Activated naive CD4-positive, alpha-beta T cell treated with anti-CD3 and anti-CD28 coated beads, Interleukin-2, amount 50 U/mL, for 72 hours (primary cell): ENCODE data around the gene TPO. TPM values are rescaled to one million over a fixed set of nuclear protein-coding genes. Genes with fewer than 3 reads are reported as not detected.

Experiments
- ATAC-seq, 2 donors: fragments of 150-1000 bp; cut with Tn5 transposase; 2 replicates each; pipeline ENCODE4 v1.10.0; 2021; ENCODE audit warnings: mild to moderate bottlenecking in 2 of 2, moderate library complexity in 2 of 2
- DNase-seq, 2 donors: peaks; one replicate each; pipeline ENCODE4 v3.0.0; 2021 to 2022; ENCODE audit warnings: low spot score in 2 of 2
- H3K27ac Mint-ChIP-seq, 2 donors: one replicate each; pipeline ENCODE4 v1.8.0; 2022; ENCODE audit warnings: mild to moderate bottlenecking in 2 of 2, mixed read lengths in 2 of 2
- H3K36me3 Mint-ChIP-seq, 2 donors: one replicate each; pipeline ENCODE4 v1.8.0; 2022; ENCODE audit warnings: mixed read lengths in 2 of 2
- H3K9me3 Mint-ChIP-seq, 2 donors: one replicate each; pipeline ENCODE4 v1.8.0; 2022; ENCODE audit warnings: mixed read lengths in 2 of 2
- total RNA-seq, 2 donors: library from RNA; stranded (reverse); gene quantifications; one replicate each; pipeline ENCODE4 v1.2.3, GENCODE V29; 2022

TPO gene
- total RNA-seq, 2 donors from 2014 or later: not detected

DNA sequence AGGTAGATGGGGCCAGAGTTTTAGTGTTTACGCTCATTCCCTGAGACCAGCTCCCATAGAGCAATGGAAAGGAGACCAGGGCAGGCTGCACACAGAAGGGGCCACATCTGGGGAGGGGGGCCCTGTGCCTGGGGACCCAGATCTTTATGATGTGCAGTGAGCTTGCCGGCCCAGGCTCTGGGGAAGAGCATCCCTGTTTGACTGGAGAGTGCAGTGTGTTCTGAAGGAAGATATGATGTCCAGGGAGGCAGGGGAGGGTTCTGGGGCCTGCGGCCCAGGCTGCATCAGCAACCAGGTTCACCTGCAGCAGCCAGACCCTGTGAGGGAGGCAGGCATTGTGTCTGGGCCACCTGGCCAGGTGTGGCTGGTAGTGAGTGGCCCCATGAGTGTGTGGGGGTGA lies 13.8 kb downstream of the TPO start:
- Mint-ChIP-seq H3K27ac (no peak overlapping the region), H3K36me3 (no peaks in the 10 kb centered on the region), H3K9me3 (no peaks in the 10 kb centered on the region)
- ATAC-seq: no peak
- DNase-seq: no peak

DNA sequence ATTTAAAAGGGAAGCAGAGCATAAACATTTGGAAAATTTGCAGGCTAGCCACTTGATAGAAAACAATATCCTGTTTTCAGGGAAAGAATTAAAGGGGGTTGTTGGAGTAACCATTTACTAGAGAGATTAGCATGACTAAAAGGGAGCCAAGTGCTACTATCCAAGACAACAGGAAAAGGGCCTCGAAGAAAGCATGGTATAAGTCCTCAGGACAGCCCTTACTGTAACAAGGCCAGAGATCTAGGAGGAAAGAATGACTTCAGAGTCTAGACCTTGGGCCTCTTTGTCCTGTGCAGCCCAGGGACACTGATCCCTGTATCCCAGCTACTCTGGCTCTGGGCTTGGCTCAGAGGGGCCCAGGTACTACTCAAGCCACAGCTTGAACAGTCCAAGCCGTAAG lies 16.6 kb downstream of the TPO start:
- ATAC-seq (no peak), DNase-seq (no peak)
- Mint-ChIP-seq H3K27ac (no peak overlapping the region), H3K36me3 (no peaks in the 10 kb centered on the region), H3K9me3 (no peaks in the 10 kb centered on the region)

DNA sequence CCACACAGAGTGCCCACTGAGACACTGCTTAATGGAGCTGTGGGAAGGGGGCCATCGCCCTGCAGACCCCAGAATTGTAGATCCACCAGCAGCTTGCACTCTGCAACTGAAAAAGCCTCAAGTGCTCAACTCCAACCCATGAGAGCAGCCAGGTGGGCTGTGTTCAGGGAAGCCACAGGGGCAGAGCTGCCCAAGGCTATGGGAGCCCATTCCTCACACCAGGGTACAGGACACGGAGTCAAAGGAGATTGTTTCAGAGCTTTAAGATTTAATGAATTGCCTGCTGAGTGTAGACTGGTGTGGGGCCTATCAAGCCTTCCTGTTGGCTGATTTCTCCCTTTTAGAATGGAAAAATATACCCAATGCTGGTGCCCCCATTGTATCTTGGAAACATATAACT lies 17.2 kb downstream of the TPO start:
- Mint-ChIP-seq H3K9me3 (no peaks in the 10 kb centered on the region), H3K36me3 (no peaks in the 10 kb centered on the region), H3K27ac (no peak overlapping the region)
- ATAC-seq (no peak), DNase-seq (no peak)

DNA sequence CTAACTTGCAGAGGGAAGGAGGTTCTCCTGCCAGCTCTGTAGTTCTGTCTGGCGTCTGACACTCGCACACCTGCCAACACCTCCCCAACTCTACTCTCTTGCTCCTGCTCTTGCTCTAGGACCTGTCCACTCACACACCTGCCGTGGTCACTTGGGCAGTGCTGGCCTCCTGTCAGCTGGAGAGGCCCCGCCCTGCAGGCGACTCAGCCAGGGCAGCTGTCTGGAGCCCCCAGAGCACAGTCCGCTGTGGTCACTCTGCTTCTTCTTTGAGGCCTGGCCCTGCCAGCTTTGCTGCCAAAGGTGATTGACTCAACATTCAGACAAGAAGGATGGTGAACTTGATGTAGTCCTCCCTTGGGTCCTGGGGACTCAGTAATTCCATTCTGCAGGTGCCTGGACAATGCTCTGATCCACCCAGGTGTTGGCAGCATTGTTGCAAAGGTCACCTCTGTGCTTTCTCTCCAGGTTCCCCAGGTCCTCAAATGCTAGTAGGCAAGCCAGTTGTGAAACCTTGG lies 18.7 kb downstream of the TPO start:
- DNase-seq: no peak
- Mint-ChIP-seq H3K27ac (peak overlapping the region in 1 of 2 donors; percentile 7), H3K36me3 (no peaks in the 10 kb centered on the region), H3K9me3 (no peaks in the 10 kb centered on the region)
- no peak for ATAC-seq

DNA sequence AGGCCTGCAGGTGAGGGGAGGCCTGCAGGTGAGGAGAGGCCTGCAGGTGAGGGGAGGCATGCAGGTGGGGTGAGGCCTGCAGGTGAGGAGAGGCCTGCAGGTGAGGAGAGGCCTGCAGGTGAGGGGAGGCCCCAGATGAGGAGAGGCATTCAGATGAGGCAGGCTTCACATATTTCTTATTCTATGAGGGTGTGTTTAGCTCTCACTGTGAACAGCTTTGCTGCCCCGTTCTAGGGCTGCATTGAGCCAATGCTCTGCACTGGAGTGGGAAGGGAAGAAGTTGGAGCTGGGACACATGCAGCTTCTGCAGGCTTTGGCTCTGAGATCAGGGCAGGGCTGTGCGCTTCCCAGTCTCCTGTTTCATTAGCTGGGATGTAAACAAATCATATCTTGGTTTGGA lies 19.5 kb downstream of the TPO start:
- Mint-ChIP-seq H3K9me3 (no peaks in the 10 kb centered on the region), H3K36me3 (no peaks in the 10 kb centered on the region), H3K27ac (no peak overlapping the region)
- ATAC-seq: no peak
- DNase-seq: no peak

DNA sequence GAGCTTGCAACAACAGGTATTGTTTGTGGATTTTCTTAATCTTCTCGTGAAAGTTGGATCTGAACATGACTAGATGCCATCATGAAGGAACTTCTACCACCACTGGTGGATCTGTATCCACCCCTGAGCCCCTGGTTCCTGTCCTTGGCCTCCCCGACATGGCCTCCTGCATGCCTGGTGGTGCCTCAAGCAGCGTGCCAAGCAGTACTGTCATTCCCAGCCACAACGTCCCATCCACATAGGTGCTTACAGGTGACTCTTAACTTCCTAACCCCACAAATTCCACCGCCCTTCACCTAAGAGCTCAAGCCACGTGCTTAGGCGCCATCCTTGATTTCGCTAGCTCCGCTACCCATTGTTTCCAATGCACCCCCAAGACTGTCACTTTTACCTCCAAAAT lies 23.1 kb downstream of the TPO start:
- no peaks in the 10 kb centered on the region for H3K9me3 Mint-ChIP-seq
- DNase-seq: no peak
- ATAC-seq: no peak
- H3K36me3 Mint-ChIP-seq: no peaks in the 10 kb centered on the region
- H3K27ac Mint-ChIP-seq: no peak overlapping the region

DNA sequence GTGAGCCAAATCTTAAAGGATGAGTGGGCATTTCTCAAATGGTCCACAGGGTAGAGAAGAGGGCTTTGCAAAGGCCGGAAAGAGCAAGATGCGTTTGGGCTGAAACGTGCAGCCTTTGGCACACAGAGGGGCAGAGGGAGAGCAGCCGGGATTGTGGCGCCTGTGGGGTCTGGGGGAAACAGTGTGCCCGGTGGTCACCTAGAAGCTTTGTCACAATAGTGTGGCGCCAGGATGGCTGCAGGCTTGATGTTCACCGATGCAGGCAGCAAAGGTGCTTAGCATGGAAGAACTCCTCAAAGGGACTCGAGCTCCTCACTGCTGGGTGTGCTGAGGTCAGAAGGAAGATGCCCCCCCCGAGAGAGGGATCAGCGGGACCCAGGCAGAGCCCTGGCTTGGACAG lies 23.8 kb downstream of the TPO start:
- Mint-ChIP-seq H3K27ac (peak overlapping the region in 1 of 2 donors; percentile 41), H3K9me3 (peaks cover 3 to 5% of the 10 kb centered on the region in 2 donors), H3K36me3 (no peaks in the 10 kb centered on the region)
- no peak for DNase-seq
- ATAC-seq: no peak

DNA sequence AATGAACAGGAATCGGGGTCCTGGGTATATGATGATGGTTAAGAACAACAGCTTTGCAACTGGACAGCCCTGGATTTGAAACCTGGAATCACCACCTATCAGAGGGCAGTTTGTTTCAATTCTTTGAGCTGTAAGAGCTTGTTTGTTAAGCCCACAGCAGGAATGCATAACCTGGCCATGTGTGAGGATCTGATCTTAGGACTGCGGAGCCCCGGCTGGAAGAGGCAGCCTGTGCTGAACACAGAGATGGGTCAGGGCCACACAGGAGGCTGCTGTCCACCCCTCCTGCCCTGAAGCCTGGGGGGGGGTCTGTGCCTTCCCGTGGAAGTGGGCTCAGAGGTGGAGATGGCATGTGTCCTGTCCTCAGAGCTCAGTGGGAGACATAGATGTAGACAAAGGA lies 24.3 kb downstream of the TPO start:
- no peak for DNase-seq
- H3K27ac Mint-ChIP-seq: no peak overlapping the region
- H3K36me3 Mint-ChIP-seq: no peaks in the 10 kb centered on the region
- ATAC-seq: no peak
- H3K9me3 Mint-ChIP-seq: peaks cover 4 to 6% of the 10 kb centered on the region in 2 donors

DNA sequence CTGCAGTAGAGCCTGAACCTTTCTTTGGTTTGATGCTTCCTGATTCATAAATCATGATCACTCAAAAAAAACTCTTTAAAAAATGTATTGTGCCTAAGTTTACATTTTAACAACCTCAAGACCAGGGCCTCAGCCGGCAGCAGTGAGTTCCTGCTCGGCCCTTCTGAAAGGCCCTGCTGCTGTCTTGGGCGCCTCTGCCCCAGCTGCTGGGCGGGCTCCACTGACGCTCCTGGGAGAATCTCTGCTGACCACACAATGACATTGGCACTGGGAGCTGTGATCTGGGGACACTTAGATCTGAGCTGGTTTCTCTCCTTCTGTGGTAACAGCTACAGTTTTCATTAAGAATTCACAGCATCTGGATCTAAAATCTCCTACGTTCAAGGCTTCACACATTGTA lies 25.7 kb downstream of the TPO start:
- Mint-ChIP-seq H3K27ac (no peak overlapping the region), H3K36me3 (peaks cover 0 to 4% of the 10 kb centered on the region in 2 donors), H3K9me3 (peaks cover 4 to 6% of the 10 kb centered on the region in 2 donors)
- no peak for ATAC-seq
- no peak for DNase-seq

DNA sequence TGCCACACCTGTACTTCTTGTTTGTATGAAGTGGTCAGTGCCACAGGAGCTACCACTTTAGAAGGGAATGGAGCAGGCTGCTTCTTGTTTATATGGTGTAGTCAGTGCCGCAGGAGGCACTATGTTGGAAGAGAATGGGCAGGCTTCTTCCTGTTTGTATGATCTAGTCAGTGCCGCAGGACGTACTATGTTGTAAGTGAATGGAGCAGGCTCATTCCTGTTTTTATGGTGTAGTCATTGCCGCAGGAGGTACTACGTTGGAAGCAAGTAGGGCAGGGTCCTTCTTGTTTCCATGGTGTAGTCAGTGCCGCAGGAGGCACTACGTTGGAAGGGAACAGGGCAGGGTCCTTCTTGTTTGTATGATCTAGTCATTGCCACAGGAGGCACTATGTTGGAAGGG lies 27.3 kb downstream of the TPO start:
- peak overlapping the region in 1 of 2 donors; percentile 46 for H3K27ac Mint-ChIP-seq
- ATAC-seq: no peak

DNA sequence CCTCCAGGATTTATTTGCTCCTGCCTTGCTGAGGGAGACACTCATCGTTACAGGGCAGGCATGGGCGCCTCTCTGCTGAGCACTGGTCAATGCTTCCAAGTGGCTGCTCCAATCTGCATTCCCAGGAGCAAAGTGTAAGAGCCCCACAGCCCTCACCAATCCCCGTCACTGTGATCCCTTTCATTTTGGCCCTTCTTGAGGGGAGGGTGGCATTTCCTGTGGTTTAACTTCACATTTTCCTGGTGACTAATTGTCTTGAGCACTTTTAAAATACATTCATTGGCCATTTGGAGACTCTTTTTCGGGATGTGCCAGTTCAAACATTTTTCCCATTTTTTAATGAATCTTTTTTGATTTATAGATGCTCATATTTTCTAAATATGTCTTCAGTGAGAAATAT lies 33.0 kb downstream of the TPO start:
- Mint-ChIP-seq H3K27ac (no peak overlapping the region), H3K36me3 (peaks cover 0 to 4% of the 10 kb centered on the region in 2 donors), H3K9me3 (peaks cover 4 to 6% of the 10 kb centered on the region in 2 donors)
- no peak for DNase-seq
- no peak for ATAC-seq

More for the DNA sequence above, 27.3 kb downstream of the TPO start:
- H3K9me3 Mint-ChIP-seq: peaks cover 4 to 6% of the 10 kb centered on the region in 2 donors
- no peak for DNase-seq
- peaks cover 0 to 4% of the 10 kb centered on the region in 2 donors for H3K36me3 Mint-ChIP-seq

DNA sequence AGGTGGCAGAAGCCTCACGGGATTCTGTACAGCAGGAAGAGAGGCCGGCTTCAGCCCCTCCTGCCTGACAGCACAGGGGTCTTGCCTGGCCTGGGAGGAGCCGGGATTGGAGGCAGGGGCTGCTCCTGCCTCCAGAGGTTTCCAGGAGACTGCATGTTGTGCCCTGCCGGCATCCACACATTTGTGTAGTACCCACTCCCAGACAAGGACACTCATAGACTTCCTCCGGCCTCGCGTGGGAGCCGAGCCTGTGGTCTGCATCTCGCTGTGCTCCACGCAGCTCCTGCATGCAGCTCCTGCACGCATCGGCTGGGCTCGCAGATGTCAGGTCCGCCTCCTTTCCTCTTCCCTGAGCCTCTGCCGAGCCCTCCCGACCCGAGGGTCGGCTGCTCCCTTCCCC lies 34.7 kb downstream of the TPO start:
- peak overlapping the region in 1 of 2 donors; percentile 82 for H3K27ac Mint-ChIP-seq
- no peaks in the 10 kb centered on the region for H3K9me3 Mint-ChIP-seq
- ATAC-seq: no peak

DNA sequence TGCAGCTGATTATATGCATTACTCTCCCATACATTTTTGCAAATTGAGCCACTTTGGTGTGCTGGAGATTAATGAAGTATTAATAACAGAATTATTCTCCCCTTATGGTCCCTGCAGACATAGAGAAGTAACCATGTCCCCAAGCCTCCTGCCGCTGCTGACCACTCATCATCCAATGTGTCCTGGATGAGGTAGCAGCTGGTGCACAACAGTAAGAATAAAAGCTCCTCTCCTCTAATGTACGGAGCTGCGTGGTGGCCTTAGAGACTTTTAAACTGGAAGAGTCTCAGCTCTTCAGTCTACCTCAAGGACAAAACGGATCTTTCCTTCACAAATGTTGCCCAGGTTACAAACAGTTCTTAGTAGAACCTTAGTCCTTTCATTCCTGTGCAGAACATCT lies 37.7 kb downstream of the TPO start:
- DNase-seq (no peak), ATAC-seq (no peak)
- no peak overlapping the region for H3K27ac Mint-ChIP-seq
- no peaks in the 10 kb centered on the region for H3K36me3 Mint-ChIP-seq
- H3K9me3 Mint-ChIP-seq: no peaks in the 10 kb centered on the region

More for the DNA sequence above, 34.7 kb downstream of the TPO start:
- DNase-seq: no peak
- peaks cover 0 to 4% of the 10 kb centered on the region in 2 donors for H3K36me3 Mint-ChIP-seq

DNA sequence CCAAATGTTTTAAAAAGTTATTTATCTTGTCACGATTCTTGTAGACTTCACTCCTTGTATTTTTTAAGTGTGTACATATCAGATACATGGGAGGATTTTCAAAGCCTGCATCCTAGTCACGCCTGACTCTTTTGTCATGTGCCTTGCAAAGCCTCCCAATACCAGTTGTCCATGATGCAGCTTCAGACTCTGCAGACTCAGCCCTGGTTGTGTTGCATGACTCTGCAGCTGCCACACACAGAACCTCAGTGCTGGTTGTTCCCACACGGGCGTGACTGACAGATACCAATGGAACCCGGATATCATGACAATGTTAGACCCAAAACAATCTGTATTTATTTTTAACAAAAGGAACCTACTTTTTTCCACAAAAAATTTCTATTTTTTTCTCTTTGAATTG lies 38.2 kb downstream of the TPO start:
- no peaks in the 10 kb centered on the region for H3K36me3 Mint-ChIP-seq
- DNase-seq (no peak), ATAC-seq (no peak)
- no peak overlapping the region for H3K27ac Mint-ChIP-seq
- no peaks in the 10 kb centered on the region for H3K9me3 Mint-ChIP-seq

DNA sequence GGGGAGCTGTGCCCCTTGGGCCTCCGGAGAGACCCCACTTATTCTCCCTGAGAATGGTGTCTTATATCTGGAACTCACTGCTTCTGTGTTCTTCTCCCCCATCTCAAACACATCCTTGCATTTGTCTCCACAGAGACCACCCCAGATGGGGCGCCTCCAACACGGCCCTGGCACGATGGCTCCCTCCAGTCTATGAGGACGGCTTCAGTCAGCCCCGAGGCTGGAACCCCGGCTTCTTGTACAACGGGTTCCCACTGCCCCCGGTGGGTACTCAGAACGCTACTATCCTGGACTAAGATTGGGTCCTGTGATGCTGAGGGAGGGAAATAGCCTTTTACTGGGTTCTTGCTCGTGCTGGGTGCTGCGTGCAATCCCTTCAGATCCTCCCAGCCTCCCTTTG lies 40.3 kb downstream of the TPO start:
- no peak for DNase-seq
- ATAC-seq: no peak
- H3K27ac Mint-ChIP-seq: no peak overlapping the region
- no peaks in the 10 kb centered on the region for H3K36me3 Mint-ChIP-seq
- no peaks in the 10 kb centered on the region for H3K9me3 Mint-ChIP-seq

DNA sequence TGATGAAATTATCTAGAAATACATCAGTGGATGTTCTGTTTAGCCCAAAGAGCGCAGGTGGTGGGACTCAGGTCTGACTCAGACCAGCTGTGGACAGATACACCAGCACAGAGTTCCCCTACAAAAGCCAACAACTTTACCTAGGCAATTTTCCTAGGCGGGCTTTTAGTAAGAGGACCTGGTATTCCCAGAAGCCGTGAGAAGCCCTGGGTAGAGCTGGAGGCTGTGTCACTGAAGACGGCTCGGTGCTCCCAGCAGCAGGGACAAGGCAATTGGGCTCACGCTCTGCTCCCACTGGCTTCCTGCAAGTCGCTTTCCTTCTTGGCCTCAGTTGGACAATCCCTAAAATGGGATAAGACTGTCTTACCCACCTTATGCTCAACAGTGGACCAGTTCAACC lies 41.1 kb downstream of the TPO start:
- no peak overlapping the region for H3K27ac Mint-ChIP-seq
- H3K9me3 Mint-ChIP-seq: no peaks in the 10 kb centered on the region

DNA sequence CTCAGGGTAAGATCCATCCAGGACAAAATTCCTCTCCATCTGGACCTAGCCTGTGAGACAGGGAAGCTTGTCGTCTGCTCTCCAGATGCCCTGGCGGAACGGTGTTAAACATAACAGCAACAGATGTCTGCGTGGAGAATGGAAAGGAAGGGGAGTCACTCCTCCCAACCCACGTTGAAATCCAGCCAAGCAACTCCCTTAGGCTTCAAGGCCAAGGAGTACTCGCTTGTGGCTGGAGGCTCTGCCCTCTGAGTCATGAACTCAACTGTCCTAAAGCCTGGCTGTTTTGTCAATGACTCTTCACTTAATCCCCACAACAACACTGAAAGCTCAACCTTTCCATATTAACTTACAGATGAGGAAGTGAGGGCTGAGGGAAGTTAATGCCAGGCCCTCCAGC lies 42.2 kb downstream of the TPO start:
- ATAC-seq (no peak), DNase-seq (no peak)
- H3K27ac Mint-ChIP-seq: no peak overlapping the region
- H3K36me3 Mint-ChIP-seq: no peaks in the 10 kb centered on the region
- no peaks in the 10 kb centered on the region for H3K9me3 Mint-ChIP-seq

More for the DNA sequence above, 41.1 kb downstream of the TPO start:
- ATAC-seq (no peak), DNase-seq (no peak)
- H3K36me3 Mint-ChIP-seq: no peaks in the 10 kb centered on the region

DNA sequence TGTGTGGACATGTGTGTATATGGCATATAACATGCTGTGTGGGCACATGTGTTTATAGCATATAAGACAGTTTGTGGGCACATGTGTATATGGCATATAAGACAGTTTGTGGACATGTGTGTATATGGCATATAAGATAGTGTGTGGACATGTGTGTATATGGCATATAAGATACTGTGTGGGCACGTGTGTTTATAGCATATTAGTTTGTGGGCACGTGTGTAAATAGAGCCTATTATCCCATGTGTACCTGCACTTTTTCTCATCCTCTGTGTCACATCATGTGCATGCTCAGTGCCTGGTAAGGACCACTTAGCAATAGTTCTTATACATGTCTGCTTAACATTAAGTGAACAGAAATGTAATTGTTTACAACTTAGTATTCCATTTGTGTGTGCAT lies 45.2 kb downstream of the TPO start:
- no peaks in the 10 kb centered on the region for H3K36me3 Mint-ChIP-seq
- H3K9me3 Mint-ChIP-seq: no peaks in the 10 kb centered on the region
- DNase-seq (no peak), ATAC-seq (no peak)
- H3K27ac Mint-ChIP-seq: no peak overlapping the region

DNA sequence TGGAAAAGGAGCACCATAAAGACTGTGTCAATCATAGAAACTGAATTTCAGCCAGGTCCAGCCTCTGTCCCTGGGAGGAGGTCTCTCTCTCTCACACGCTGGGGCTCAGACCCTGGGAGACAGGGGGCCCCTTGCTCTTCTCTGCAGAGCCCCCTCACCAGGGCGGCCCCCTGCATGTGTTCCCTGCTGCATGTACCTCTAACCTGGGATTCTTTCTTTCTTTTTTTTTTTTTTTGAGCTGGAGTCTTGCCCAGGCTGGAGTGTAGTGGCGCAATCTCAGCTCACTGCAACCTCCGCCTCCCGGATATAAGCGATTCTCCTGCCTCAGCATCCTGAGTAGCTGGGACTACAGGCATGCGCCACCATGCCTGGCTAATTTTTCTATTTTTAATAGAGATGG lies 46.5 kb downstream of the TPO start:
- H3K9me3 Mint-ChIP-seq: no peaks in the 10 kb centered on the region
- H3K36me3 Mint-ChIP-seq: no peaks in the 10 kb centered on the region
- H3K27ac Mint-ChIP-seq: no peak overlapping the region
- DNase-seq: no peak
- ATAC-seq: no peak
